HG02870 (cell line): ENCODE measurements around the gene ARHGAP4.

ENCODE experiments used
- ATAC-seq: cut with Tn5 transposase; IDR thresholded peaks from one replicate; pipeline ENCODE4 v1.9.1; 2021; ENCODE audit warnings: mild to moderate bottlenecking, moderate library complexity; ENCODE audit not compliant: unreplicated experiment

ARHGAP4 gene

DNA sequence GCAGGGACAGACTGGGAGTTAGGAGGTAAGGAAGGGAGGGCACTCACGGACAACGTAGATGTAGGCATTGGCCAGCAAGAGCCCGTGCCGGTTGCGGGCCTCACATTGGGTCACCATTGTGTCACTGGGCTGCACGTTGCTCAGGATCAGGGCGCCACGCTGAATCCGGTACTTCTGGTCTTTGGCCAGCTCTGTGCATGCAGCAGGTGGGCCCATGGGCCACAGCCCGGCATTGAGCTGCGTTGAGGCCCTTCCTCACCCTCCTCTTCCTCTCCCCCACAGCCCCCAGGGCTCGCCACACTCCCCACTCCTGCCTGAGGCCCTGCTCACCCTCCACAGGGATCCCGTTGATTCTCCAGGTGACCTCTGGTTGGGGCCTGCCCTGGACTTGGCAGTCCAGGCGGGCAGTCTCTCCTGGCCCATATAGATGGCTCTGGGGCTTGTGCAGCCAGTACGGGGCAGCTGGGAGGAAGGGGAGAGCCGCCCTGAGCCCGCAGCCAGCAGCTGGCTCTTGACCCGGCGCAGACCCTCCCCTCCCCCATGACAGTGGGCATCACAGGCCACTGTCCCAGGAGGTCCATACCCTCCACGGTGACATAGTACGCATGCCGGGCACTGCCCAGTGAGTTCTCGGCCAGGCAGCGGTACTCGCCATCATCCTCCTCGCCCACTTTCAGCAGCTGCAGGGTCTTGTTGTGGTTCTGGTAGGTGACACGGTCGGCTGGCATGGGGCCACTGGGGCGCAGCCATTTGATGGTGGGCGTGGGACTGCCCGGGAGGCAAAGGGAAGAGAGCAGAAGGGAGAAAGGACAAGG, 56.4 kb downstream of the ARHGAP4 start:
- ATAC-seq = no peak

DNA sequence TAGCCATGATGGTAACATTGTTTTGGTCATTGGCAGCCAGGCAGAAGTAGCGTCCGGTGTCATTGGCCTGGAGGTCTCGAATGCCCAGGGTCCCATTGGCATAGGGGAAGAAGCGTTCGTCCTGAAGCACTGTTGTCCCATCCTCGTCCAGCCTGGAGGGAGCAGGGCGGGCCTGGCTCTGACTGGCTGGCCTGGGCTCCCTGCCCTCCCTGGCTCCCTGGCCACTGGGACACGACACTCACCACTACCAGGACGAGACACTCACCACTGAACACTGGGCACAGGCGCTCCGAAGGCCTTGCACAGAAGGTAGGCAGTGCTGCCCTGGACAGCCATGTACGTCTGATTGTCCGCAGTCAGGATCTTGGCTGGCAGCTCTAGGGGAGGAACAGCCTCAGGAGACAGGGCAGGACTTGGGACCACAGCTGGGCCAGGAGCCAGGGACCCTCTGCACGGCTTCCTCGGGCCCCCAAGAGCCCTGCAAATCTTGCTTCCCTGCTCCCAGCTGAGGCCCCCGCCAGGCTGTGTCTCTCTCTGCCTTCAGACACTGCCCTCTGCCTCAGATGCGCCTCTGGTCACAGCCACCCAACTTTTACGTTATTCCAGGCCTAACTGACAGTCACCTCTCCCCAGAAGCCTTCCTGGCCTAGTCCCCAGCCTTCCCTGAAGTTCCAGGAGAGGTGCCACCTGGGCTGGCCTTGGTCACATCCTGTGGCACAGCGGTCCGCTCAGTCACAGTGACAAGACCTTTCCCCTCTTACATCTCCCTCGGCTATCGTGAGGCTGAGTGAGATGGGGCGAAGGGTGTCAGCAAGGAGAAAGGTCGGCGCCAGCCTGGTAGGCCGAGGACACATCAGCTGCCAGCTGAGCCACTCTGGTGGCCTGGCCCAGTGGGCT, 57.2 kb downstream of the ARHGAP4 start:
- no peak for ATAC-seq

DNA sequence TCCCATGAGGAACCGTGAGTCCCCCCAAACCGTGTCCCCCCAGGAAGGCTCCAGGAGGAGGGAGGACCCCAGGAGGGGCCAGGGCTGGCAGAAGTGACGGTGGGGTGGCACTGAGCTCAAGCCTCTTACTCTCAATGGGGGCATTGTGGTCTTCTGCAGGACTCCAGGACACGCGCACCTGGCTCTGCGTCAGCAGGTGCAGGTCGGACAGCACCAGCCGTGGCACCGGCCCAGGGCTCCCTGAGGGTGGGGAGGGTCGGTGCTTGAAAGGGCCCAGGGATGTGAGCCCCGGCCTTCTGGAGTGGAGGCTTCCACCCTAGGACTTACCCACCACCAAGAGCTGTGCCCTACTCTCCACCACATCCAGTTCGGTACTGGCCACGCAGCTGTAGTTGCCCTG, 58.4 kb downstream of the ARHGAP4 start:
- no peak for ATAC-seq

DNA sequence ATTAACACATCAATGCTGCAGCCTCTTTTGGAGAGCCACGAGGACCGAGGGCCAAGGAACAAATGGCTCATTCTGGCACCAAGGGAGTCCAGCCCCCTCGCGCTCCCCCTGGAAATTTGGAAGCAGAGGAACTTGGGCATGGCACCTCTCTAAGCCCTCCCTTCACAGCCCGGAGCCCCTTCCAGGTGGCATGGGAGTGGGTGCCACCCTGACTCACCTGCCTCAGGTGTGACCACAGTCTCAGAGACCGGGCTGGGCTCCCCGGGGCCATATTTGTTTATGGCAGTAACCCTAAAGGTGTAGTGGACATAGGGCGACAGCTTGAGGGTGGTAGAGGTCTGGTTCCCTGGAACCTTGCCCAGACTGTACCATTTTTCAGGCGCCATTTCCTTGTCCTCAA, 58.9 kb downstream of the ARHGAP4 start:
- ATAC-seq = no peak

DNA sequence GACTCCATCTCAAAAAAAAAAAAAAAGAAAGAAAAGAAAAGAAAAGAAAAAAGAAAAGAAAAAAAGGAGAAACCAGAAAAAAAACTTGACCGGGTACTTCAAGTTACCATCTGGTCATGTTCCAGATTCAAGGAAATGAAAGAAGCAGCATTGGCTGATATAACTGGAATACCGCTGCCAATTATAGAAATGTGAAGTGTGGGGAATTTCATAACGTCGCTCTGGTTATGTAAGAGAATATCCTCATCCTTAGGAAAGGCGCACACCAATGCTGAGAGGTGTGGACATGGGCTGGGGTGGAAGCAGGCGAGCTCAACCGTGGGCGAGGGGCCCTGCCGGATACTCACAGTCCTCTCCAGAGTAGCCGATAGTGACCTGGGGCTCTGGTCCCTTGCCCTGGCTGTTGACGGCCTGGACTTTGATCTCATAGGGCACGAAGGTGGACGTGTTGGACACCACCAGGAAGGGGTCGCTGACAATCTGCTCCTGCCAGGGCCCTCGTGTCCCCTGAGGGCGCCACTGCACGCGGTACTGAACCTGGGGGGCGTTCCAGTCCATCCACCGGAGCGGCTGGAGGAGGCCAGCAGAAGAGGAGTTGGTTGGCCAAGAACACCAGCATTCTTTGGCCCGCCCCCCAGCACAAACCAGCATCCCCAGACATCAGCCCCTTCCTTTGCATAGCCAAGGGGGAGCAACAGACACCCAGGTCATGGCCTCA, 59.6 kb downstream of the ARHGAP4 start:
- ATAC-seq = no peak

DNA sequence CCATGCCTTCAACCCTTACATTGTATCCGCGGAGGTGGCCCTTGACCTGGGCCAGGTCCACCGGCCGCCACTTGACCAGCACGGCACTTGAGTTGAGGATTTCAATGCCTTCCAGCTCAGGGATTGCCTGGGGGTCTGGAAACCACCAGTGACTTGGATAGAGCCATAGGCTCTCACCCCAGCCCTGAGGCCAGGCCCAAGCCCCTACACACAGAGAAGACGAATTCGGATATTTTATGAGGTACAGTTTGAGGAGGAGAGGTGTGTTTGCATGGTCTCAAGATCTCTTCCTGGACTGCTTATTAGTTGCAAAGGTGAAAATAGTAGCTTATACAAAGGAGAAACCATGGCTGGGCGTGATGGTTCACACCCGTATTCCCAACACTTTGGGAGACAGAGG, 60.4 kb downstream of the ARHGAP4 start:
- ATAC-seq = no peak

DNA sequence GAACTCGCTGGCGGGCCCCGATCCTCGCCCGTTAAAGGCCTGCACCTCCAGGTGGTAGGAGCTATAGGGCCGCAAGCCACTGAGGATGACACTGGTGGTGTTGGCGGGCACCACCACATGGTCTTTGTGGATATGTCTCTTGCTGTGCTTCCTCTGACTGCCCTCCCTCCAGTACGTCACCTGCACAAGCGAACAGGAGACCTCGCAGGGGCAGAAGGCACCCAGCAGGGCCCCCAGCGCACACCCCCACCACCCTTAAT, 60.8 kb downstream of the ARHGAP4 start:
- ATAC-seq = no peak

DNA sequence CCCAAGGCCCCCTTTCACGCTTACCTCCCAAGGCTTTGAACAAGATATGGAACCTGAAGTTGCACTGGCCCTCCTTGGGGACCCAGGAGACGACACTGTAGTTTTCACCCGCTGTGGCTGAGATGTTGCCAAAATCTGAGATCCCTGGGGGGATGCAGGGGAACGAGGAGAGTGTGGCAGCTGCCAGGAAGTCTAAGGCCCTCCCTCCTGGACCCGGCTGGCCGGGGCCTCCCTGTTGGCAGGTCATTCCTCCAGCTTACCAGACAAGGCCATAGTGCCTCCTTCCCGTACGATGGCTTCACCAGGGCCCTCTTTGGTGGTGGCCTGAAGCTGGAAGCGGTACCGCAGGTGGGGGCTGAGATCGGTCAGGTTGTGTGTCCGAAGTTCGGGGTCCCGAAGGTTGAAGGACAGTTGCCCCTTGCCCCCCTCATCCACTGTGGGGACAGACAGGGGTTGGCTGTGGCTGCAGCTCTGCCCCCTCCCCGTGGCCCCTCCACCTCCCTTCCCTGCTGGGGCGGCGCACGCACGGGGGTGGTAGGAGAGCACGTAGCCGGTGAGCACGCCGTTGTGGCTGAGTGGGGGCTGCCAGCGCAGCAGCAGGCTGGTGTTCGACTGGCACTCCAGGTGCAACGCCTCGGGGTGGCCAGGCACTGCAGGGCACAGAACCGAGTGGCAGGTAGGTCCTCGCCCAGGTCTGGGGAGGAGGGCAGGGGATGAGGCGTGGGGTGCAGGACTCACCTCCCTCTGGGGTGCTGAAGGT, 61.3 kb downstream of the ARHGAP4 start:
- no peak for ATAC-seq

DNA sequence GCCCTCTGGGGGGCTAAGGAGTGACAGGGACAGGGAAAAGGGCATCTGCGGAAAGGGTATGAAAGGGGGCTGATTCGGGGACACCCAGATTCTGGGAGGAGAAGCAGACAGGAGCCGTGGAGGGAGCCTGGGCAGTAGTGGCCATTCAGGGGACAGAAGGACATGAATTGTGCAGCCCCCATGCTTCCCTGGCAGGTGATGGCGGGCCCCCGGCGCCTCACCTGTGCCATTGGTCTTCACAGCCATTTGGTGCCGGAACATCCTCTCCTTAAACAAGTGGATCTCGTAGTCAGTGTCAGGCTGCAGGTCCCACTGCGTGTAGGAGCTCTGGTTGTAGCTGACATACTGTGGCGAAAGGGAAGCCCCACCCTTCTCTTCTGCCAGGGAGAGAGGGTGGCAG, 62.0 kb downstream of the ARHGAP4 start:
- no peak for ATAC-seq

DNA sequence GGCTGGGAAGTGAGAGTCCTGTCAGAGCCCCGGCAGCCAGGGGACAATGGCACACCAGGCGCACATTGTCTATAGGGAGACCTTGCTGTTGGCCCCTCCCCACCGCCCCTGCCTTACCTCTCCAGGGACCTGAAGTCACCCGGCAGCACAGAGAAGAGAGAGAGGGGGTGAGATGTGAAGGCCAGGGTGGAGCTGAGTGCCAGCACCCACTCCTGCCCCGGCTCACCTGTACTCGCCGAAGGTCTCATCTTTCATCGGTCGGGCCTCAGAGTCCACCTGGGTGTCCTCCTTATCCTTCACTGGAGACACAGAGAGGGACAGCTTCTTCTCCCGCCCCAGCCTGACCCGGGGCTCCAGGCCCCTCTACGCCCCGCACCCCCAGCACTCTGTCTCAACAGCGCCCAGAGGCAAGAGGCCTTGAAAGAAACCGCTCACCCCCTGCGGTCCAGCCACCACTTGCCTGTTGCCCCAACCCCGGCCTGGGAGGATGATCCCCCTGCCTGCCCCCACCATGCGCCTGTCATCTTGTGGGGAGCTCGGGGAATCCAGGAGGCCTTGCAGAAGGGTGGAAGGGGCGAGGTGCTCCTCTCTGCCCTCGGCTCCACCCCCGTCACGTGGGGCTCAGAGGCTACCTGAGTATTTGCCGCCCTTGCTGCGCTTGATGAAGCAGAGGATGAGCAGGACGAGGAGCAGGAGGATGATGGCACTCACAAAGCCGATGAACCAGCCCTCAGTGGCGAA, 62.6 kb downstream of the ARHGAP4 start:
- ATAC-seq = no peak

DNA sequence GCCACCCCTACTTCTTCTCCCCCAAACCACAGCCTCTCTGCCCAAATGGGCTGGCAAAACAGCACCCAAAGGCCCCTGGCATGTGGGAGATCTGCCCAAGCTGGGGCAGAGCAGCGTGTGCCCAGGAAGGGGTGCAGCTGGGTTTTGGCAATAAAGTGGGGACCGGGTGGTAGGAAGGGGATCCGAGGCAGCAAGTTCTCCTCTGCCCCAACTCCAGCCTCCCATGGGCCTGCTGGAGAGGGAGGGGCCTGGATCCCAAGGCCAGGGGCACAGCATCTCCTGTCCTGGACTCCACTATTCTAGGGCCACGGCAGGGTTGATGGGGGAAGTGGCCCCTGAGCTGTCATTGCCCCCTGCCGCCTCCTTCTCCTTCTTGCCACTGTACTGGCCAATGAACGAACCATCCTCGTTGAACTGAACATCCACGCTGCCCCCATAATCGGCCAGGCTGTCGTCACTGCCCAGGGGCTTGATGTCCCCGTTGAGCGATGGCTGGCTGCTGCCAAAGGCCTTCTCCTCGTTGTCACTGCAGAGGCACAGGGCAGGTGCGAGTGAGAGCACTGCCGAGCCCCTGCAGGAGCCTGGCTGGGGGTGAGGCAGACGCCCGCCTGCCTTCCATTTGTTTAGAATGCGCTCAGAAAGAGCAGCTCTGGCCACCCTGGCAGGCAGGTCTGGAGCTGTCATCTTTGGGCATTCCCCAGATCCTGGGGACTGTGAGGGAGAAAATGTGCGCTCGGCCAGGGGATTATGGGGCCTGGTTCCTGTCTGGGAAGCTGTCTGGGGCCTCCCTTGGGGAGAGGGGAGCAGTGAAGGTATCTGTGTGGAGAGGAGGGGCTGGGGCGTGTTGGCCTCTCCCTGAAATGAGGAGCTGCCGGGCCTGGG, 63.5 kb downstream of the ARHGAP4 start:
- no peak for ATAC-seq

DNA sequence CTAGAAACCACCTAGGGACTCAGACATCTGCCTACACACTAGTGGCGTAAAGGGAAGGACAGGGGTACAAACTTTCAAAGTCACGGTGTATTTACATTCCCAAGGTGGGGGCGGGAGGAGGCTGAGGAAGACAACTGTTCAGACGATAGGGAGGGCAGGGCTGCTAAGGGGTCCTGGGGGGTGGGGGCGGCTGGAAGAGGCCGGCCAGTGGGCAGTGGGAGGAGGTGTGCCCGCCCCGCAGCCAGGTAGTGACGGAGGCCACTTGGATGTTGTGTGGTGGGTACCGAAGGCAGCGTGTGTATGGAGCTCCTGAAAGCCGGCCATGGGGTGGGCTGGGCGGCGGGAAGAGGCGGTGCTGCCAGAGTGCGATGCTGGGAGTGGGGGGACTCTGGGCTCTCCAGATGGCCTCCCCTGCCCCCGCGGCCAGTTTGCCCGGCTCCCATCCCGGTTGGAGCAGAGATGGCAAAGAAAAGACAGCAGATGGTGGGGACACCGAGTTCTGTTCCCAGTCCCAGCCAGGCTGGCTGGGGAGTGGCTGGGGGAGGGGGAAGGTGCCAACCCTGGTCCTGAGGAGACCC, 64.2 kb downstream of the ARHGAP4 start:
- ATAC-seq = no peak

DNA sequence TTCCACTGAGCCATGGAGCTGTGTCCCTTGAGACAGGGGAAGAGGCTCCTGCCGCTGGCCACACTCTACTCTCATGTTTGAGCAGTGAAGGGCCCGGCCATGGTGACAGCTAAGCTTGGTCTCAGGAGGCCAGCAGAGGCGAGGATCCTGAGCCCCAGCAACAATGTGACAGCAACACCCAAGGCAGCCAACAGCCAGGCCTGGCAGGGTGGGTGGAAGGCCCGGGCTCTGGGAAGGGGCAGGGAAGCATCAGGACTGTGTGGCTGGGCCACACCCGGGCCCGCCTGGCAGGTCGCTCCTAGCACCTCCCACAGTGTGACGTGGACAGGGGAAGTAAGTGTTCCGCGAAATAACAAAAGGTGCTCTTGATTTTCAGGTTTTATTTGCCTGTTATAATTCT, 64.9 kb downstream of the ARHGAP4 start:
- ATAC-seq = no peak
